Cardiac septum (tissue), 1 donor: Measurements from ENCODE around the gene APOA4. TPM values are rescaled to one million over a fixed set of nuclear protein-coding genes. Genes with fewer than 3 reads are reported as not detected.

ENCODE experiments used
- DNase-seq: peaks from one replicate; pipeline ENCODE4 v3.0.0-alpha.2; 2020; ENCODE audit warnings: low spot score
- intact Hi-C: fragments of 100-400 bp; cut with DNase I; formaldehyde crosslinking; loops from one replicate; pipeline ENCODE4 v1.14.0; 2022
- total RNA-seq: library from RNA; stranded (reverse); fragmentation: NEBNext Ultra II Directional; extraction: Animal tissue kit (Norgen Biotek cat#: 25700); gene quantifications from one replicate; pipeline ENCODE4 v1.2.1, GENCODE V29; 2021
- donor health status: DM: no; HTN: no; CAD: no.

APOA4 gene
- total RNA-seq, 1 donor from 2014 or later = not detected

DNA sequence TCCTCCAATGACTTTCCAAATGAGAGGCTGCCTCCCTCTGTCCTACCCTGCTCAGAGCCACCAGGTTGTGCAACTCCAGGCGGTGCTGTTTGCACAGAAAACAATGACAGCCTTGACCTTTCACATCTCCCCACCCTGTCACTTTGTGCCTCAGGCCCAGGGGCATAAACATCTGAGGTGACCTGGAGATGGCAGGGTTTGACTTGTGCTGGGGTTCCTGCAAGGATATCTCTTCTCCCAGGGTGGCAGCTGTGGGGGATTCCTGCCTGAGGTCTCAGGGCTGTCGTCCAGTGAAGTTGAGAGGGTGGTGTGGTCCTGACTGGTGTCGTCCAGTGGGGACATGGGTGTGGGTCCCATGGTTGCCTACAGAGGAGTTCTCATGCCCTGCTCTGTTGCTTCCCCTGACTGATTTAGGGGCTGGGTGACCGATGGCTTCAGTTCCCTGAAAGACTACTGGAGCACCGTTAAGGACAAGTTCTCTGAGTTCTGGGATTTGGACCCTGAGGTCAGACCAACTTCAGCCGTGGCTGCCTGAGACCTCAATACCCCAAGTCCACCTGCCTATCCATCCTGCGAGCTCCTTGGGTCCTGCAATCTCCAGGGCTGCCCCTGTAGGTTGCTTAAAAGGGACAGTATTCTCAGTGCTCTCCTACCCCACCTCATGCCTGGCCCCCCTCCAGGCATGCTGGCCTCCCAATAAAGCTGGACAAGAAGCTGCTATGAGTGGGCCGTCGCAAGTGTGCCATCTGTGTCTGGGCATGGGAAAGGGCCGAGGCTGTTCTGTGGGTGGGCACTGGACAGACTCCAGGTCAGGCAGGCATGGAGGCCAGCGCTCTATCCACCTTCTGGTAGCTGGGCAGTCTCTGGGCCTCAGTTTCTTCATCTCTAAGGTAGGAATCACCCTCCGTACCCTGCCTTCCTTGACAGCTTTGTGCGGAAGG, 9.5 kb upstream of the APOA4 start:
- intact Hi-C loops = no loop called here
- DNase-seq = no peak

DNA sequence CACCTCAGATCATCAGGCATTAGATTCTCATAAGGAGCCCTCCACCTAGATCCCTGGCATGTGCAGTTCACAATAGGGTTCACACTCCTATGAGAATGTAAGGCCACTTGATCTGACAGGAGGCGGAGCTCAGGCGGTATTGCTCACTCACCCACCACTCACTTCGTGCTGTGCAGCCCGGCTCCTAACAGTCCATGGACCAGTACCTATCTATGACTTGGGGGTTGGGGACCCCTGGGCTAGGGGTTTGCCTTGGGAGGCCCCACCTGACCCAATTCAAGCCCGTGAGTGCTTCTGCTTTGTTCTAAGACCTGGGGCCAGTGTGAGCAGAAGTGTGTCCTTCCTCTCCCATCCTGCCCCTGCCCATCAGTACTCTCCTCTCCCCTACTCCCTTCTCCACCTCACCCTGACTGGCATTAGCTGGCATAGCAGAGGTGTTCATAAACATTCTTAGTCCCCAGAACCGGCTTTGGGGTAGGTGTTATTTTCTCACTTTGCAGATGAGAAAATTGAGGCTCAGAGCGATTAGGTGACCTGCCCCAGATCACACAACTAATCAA, 8.8 kb upstream of the APOA4 start:
- no peak for DNase-seq
- intact Hi-C loops = no loop called here

DNA sequence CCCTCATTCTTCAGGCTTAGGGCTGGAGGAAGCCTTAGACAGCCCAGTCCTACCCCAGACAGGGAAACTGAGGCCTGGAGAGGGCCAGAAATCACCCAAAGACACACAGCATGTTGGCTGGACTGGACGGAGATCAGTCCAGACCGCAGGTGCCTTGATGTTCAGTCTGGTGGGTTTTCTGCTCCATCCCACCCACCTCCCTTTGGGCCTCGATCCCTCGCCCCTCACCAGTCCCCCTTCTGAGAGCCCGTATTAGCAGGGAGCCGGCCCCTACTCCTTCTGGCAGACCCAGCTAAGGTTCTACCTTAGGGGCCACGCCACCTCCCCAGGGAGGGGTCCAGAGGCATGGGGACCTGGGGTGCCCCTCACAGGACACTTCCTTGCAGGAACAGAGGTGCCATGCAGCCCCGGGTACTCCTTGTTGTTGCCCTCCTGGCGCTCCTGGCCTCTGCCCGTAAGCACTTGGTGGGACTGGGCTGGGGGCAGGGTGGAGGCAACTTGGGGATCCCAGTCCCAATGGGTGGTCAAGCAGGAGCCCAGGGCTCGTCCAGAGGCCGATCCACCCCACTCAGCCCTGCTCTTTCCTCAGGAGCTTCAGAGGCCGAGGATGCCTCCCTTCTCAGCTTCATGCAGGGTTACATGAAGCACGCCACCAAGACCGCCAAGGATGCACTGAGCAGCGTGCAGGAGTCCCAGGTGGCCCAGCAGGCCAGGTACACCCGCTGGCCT, 7.2 kb upstream of the APOA4 start:
- intact Hi-C loops = no loop called here
- DNase-seq = no peak

- intact Hi-C loops = no loop called here
- DNase-seq = no peak
Observed at GRCh38 chr11:116829525-116830183, 6.5 kb upstream of the APOA4 start, which contains the start of gene APOC3. TSS of gene APOC3 (plus strand) at chr11:116829907. CDS start at chr11:116830583, 676 bp downstream.

DNA sequence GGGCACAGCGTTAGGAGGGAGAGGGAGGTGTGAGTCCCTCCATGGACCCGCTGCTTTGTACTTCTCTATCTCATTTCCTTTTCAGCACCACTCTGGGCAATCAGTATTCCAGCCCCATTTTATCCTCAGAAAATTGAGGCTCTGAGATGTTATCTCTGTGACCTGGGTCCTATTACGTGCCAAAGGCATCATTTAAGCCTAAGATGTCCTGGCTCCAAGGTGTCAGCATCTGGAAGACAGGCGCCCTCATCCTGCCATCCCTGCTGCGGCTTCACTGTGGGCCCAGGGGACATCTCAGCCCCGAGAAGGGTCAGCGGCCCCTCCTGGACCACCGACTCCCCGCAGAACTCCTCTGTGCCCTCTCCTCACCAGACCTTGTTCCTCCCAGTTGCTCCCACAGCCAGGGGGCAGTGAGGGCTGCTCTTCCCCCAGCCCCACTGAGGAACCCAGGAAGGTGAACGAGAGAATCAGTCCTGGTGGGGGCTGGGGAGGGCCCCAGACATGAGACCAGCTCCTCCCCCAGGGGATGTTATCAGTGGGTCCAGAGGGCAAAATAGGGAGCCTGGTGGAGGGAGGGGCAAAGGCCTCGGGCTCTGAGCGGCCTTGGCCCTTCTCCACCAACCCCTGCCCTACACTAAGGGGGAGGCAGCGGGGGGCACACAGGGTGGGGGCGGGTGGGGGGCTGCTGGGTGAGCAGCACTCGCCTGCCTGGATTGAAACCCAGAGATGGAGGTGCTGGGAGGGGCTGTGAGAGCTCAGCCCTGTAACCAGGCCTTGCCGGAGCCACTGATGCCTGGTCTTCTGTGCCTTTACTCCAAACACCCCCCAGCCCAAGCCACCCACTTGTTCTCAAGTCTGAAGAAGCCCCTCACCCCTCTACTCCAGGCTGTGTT, 5.8 kb upstream of the APOA4 start:
- intact Hi-C loops = no loop called here
- no peak for DNase-seq

GRCh38 chr11:116827461-116827860, 4.4 kb upstream of the APOA4 start:
- no peak for DNase-seq
- intact Hi-C loops = no loop called here

GRCh38 chr11:116826751-116827431, 3.8 kb upstream of the APOA4 start:
- DNase-seq = no peak
- intact Hi-C loops = no loop called here

GRCh38 chr11:116825854-116826750, 3.0 kb upstream of the APOA4 start:
- no peak for DNase-seq
- intact Hi-C loops = no loop called here

GRCh38 chr11:116825434-116825833, 2.3 kb upstream of the APOA4 start:
- DNase-seq = no peak
- intact Hi-C loops = no loop called here

GRCh38 chr11:116822575-116822974, 529 bp downstream of the APOA4 start:
- intact Hi-C loops = no loop called here
- no peak for DNase-seq

- intact Hi-C loops = no loop called here
Observed at GRCh38 chr11:116821050-116821918, 1.8 kb downstream of the APOA4 start.

DNA sequence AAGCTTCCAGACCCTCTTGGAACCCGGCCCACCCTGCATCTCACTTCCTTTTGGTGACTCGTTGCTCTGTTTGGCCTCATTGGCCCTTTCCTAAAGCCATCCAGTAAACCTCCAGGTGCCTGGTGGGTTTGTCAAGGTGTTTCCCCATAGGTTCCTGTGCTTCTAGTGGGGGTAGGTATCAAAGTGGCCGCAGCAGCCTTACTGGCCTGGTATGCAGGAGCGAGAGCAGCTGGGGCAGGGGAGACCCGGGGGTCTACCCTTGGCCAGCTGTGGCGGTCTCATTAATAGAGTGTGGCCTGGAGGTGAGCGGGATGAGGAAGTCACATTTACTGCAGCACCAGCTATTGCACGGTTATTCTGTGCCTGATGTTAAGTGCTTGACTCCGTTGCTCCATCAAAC, 4.1 kb downstream of the APOA4 start:
- no peak for DNase-seq
- intact Hi-C loops = no loop called here

More at GRCh38 chr11:116821050-116821918, 1.8 kb downstream of the APOA4 start:
- DNase-seq = no peak

DNA sequence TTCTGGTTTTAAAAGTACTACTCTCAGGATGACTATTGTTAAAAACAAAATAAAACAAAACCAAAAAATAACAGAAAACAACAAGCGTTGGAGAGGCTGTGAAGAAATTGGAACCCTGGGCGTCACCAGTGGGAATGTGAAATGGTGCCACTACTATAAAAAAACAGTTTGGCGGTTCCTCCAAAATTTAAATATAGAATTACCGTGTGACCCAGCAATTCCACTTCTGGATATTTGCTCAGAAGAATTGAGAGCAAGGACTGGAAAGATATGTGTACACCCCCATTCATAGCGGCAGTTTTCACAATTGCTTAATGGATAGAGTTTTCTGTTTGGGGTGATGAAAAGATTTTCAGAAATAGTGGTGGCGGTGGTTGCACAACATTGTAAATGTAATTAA, 8.6 kb downstream of the APOA4 start:
- intact Hi-C loops = no loop called here
- DNase-seq = no peak

GRCh38 chr11:116813781-116814471, 9.2 kb downstream of the APOA4 start:
- intact Hi-C loops = no loop called here
- DNase-seq = no peak

GRCh38 chr11:116813170-116813569, 9.9 kb downstream of the APOA4 start:
- intact Hi-C loops = no loop called here
- DNase-seq = no peak

- intact Hi-C loops = no loop called here
Observed at GRCh38 chr11:116812109-116812508, 11.0 kb downstream of the APOA4 start.

More at GRCh38 chr11:116812109-116812508, 11.0 kb downstream of the APOA4 start:
- no peak for DNase-seq
